HEK293 (cell line): Measurements from ENCODE around the gene HOXA4.

Experiments
- BCL11A ChIP-seq: fragments of 450-650 bp; formaldehyde crosslinking; IDR thresholded peaks from 2 replicates; pipeline ENCODE4 v1.5.1; 2016; ENCODE audit warnings: low read depth, missing biosample characterization, missing genetic modification characterization
- HOXA7 ChIP-seq: sonication (generic); formaldehyde crosslinking; IDR thresholded peaks from 2 replicates; pipeline ENCODE4 v1.8.1; 2022; ENCODE audit warnings: missing genetic modification reagents, borderline replicate concordance
- IKZF3 ChIP-seq: fragments of 450-650 bp; IDR thresholded peaks from 2 replicates; pipeline ENCODE4 v1.5.0; 2018; ENCODE audit warnings: missing biosample characterization, mild to moderate bottlenecking, missing genetic modification characterization, moderate library complexity
- MZF1 ChIP-seq: fragments of 450-650 bp; formaldehyde crosslinking; IDR thresholded peaks from 2 replicates; pipeline ENCODE4 v1.5.1; 2017; ENCODE audit warnings: missing biosample characterization, missing genetic modification characterization, borderline replicate concordance
- OSR2 ChIP-seq: fragments of 450-650 bp; formaldehyde crosslinking; IDR thresholded peaks from 2 replicates; pipeline ENCODE4 v1.5.1; 2016; ENCODE audit warnings: missing biosample characterization, missing genetic modification characterization
- SCRT2 ChIP-seq: fragments of 450-650 bp; formaldehyde crosslinking; IDR thresholded peaks from 2 replicates; pipeline ENCODE4 v1.5.1; 2016; ENCODE audit warnings: missing biosample characterization, missing genetic modification characterization
- SP2 ChIP-seq: fragments of 450-650 bp; formaldehyde crosslinking; IDR thresholded peaks from 2 replicates; pipeline ENCODE4 v1.5.1; 2016; ENCODE audit warnings: missing biosample characterization, missing genetic modification characterization
- YY1 ChIP-seq: fragments of 450-650 bp; formaldehyde crosslinking; IDR thresholded peaks from 2 replicates; pipeline ENCODE4 v1.5.1; 2018; ENCODE audit warnings: missing biosample characterization, missing genetic modification characterization
- ZBTB17 ChIP-seq: fragments of 450-650 bp; formaldehyde crosslinking; IDR thresholded peaks from 2 replicates; pipeline ENCODE4 v1.5.1; 2016; ENCODE audit warnings: missing biosample characterization, missing genetic modification characterization
- ZNF10 ChIP-seq: fragments of 450-650 bp; formaldehyde crosslinking; IDR thresholded peaks from 2 replicates; pipeline ENCODE4 v1.5.1; 2017; ENCODE audit warnings: missing biosample characterization, missing genetic modification characterization
- ZNF121 ChIP-seq: fragments of 450-650 bp; formaldehyde crosslinking; IDR thresholded peaks from 2 replicates; pipeline ENCODE4 v1.5.1; 2016; ENCODE audit warnings: missing biosample characterization, missing genetic modification characterization
- ZNF132 ChIP-seq: fragments of 450-650 bp; formaldehyde crosslinking; IDR thresholded peaks from 2 replicates; pipeline ENCODE4 v1.5.1; 2017; ENCODE audit warnings: missing biosample characterization, missing genetic modification characterization, borderline replicate concordance
- ZNF175 ChIP-seq: fragments of 450-650 bp; formaldehyde crosslinking; IDR thresholded peaks from 2 replicates; pipeline ENCODE4 v1.5.1; 2016; ENCODE audit warnings: missing biosample characterization, missing genetic modification characterization
- ZNF202 ChIP-seq: fragments of 450-650 bp; formaldehyde crosslinking; IDR thresholded peaks from 2 replicates; pipeline ENCODE4 v1.5.1; 2016; ENCODE audit warnings: missing biosample characterization, missing genetic modification characterization, borderline replicate concordance
- ZNF239 ChIP-seq: fragments of 450-650 bp; formaldehyde crosslinking; IDR thresholded peaks from 2 replicates; pipeline ENCODE4 v1.5.1; 2016; ENCODE audit warnings: missing biosample characterization, missing genetic modification characterization
- ZNF335 ChIP-seq: fragments of 450-650 bp; formaldehyde crosslinking; conservative IDR thresholded peaks from 2 replicates; pipeline ENCODE4 v1.5.1; 2016; ENCODE audit warnings: missing biosample characterization, missing genetic modification characterization
- ZNF366 ChIP-seq: fragments of 450-650 bp; formaldehyde crosslinking; conservative IDR thresholded peaks from 2 replicates; pipeline ENCODE4 v1.5.1; 2016; ENCODE audit warnings: missing biosample characterization, missing genetic modification characterization
- ZNF404 ChIP-seq: fragments of 450-650 bp; formaldehyde crosslinking; IDR thresholded peaks from 2 replicates; pipeline ENCODE4 v1.5.1; 2017; ENCODE audit warnings: missing biosample characterization, missing genetic modification characterization
- ZNF501 ChIP-seq: fragments of 450-650 bp; formaldehyde crosslinking; IDR thresholded peaks from 2 replicates; pipeline ENCODE4 v1.5.1; 2016; ENCODE audit warnings: missing biosample characterization, missing genetic modification characterization
- ZNF600 ChIP-seq: fragments of 450-650 bp; formaldehyde crosslinking; IDR thresholded peaks from 2 replicates; pipeline ENCODE4 v1.5.1; 2016; ENCODE audit warnings: missing biosample characterization, missing genetic modification characterization
- ZSCAN16 ChIP-seq: fragments of 450-650 bp; formaldehyde crosslinking; IDR thresholded peaks from 2 replicates; pipeline ENCODE4 v1.5.1; 2016; ENCODE audit warnings: missing biosample characterization, missing genetic modification characterization
- TF ChIP-seq, protein P1 (sequence below): fragments of 450-650 bp; formaldehyde crosslinking; IDR thresholded peaks from 2 replicates; pipeline ENCODE4 v1.5.1; 2017; ENCODE audit warnings: missing biosample characterization, missing genetic modification characterization
- TF ChIP-seq, protein P2 (sequence below): fragments of 450-650 bp; formaldehyde crosslinking; IDR thresholded peaks from 2 replicates; pipeline ENCODE4 v1.5.1; 2016; ENCODE audit warnings: missing biosample characterization, missing genetic modification characterization, borderline replicate concordance
- TF ChIP-seq, protein P3 (sequence below): fragments of 450-650 bp; IDR thresholded peaks from 2 replicates; pipeline ENCODE4 v1.5.1; 2018; ENCODE audit warnings: missing biosample characterization, missing genetic modification characterization
- TF ChIP-seq, protein P4 (sequence below): fragments of 450-650 bp; formaldehyde crosslinking; IDR thresholded peaks from 2 replicates; pipeline ENCODE4 v1.5.1; 2016; ENCODE audit warnings: missing biosample characterization, missing genetic modification characterization
- TF ChIP-seq, protein P5 (sequence below): fragments of 450-650 bp; formaldehyde crosslinking; IDR thresholded peaks from 2 replicates; pipeline ENCODE4 v1.5.1; 2016; ENCODE audit warnings: missing biosample characterization, missing genetic modification characterization, borderline replicate concordance

Gene HOXA4

DNA sequence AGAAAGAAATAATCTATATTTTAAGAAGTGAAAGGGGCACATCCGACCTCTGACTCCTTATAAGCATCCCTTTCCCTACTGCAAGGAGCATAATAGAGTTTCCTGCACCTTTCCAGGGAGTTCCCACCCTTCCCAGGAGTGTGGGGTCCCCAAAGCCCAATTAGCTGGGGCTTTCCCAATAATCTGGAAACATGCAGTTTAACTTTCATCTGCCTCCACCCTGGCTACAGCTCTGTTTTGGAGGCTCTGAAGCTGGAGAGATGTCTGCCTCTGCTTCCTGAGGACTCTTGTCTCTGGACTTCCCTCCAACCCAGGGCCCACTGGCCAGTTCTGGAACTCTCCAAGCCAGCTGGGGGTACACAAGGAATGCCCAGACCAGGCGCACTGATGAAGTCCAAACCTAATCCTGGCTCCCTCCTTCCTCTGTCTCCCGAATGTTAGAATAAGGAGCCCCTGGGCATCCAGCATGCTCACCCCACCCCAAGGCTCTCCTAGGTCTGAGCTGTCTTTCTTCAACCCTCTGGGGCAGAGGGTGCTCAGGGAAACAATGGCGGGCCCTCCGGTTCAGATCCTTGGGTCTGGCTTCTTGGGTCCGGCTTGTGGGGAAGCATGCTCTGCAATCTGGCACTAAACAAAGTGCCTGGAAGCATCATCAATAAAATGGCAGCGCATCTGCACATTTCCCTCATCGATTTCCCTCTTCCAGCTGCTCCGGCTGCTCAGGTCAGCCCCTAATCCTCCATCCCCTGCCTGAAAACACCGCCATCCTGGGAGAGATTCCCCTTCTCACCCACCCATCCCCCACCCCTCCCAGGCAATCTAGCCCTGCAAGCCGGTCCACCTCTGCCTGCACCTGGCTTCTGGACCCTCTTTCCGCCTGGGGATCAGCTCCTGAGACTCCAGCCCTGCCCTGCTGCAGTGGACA, 13.3 kb downstream of the HOXA4 start (continued):
- TF ChIP-seq, protein P1, sequence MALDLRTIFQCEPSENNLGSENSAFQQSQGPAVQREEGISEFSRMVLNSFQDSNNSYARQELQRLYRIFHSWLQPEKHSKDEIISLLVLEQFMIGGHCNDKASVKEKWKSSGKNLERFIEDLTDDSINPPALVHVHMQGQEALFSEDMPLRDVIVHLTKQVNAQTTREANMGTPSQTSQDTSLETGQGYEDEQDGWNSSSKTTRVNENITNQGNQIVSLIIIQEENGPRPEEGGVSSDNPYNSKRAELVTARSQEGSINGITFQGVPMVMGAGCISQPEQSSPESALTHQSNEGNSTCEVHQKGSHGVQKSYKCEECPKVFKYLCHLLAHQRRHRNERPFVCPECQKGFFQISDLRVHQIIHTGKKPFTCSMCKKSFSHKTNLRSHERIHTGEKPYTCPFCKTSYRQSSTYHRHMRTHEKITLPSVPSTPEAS (tag by site-specific recombination) = no peak
- TF ChIP-seq ZNF600 (tag by site-specific recombination) = peak; percentile 88
- TF ChIP-seq ZNF366 (tag by site-specific recombination) = no peak
- TF ChIP-seq SP2 (tag by site-specific recombination) = no peak
- no peak for TF ChIP-seq HOXA7
- TF ChIP-seq ZNF132 (tag by site-specific recombination) = no peak
- 0 out of 2 replicates have a peak, but pooled peaks have one; percentile 14 for TF ChIP-seq YY1 (tag by site-specific recombination)
- TF ChIP-seq SCRT2 = no peak
- peak; percentile 31; the same call in 1 of the 2 replicates for TF ChIP-seq ZNF335 (tag by site-specific recombination)
- TF ChIP-seq, protein P2, sequence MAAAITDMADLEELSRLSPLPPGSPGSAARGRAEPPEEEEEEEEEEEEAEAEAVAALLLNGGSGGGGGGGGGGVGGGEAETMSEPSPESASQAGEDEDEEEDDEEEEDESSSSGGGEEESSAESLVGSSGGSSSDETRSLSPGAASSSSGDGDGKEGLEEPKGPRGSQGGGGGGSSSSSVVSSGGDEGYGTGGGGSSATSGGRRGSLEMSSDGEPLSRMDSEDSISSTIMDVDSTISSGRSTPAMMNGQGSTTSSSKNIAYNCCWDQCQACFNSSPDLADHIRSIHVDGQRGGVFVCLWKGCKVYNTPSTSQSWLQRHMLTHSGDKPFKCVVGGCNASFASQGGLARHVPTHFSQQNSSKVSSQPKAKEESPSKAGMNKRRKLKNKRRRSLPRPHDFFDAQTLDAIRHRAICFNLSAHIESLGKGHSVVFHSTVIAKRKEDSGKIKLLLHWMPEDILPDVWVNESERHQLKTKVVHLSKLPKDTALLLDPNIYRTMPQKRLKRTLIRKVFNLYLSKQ (tag by site-specific recombination) = no peak
- TF ChIP-seq BCL11A = no peak
- no peak for TF ChIP-seq ZSCAN16 (tag by site-specific recombination)
- TF ChIP-seq ZNF202 (tag by site-specific recombination) = no peak
- peak; percentile 40; the same call in 1 of the 2 replicates for TF ChIP-seq IKZF3 (tag by site-specific recombination)
- TF ChIP-seq, protein P3, sequence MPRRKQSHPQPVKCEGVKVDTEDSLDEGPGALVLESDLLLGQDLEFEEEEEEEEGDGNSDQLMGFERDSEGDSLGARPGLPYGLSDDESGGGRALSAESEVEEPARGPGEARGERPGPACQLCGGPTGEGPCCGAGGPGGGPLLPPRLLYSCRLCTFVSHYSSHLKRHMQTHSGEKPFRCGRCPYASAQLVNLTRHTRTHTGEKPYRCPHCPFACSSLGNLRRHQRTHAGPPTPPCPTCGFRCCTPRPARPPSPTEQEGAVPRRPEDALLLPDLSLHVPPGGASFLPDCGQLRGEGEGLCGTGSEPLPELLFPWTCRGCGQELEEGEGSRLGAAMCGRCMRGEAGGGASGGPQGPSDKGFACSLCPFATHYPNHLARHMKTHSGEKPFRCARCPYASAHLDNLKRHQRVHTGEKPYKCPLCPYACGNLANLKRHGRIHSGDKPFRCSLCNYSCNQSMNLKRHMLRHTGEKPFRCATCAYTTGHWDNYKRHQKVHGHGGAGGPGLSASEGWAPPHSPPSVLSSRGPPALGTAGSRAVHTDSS (tag by site-specific recombination) = no peak
- no peak for TF ChIP-seq MZF1
- no peak for TF ChIP-seq ZNF239 (tag by site-specific recombination)
- TF ChIP-seq, protein P4, sequence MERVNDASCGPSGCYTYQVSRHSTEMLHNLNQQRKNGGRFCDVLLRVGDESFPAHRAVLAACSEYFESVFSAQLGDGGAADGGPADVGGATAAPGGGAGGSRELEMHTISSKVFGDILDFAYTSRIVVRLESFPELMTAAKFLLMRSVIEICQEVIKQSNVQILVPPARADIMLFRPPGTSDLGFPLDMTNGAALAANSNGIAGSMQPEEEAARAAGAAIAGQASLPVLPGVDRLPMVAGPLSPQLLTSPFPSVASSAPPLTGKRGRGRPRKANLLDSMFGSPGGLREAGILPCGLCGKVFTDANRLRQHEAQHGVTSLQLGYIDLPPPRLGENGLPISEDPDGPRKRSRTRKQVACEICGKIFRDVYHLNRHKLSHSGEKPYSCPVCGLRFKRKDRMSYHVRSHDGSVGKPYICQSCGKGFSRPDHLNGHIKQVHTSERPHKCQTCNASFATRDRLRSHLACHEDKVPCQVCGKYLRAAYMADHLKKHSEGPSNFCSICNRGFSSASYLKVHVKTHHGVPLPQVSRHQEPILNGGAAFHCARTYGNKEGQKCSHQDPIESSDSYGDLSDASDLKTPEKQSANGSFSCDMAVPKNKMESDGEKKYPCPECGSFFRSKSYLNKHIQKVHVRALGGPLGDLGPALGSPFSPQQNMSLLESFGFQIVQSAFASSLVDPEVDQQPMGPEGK = 0 out of 2 replicates have a peak, but pooled peaks have one; percentile 3
- TF ChIP-seq ZNF10 (tag by site-specific recombination) = no peak
- TF ChIP-seq, protein P5, sequence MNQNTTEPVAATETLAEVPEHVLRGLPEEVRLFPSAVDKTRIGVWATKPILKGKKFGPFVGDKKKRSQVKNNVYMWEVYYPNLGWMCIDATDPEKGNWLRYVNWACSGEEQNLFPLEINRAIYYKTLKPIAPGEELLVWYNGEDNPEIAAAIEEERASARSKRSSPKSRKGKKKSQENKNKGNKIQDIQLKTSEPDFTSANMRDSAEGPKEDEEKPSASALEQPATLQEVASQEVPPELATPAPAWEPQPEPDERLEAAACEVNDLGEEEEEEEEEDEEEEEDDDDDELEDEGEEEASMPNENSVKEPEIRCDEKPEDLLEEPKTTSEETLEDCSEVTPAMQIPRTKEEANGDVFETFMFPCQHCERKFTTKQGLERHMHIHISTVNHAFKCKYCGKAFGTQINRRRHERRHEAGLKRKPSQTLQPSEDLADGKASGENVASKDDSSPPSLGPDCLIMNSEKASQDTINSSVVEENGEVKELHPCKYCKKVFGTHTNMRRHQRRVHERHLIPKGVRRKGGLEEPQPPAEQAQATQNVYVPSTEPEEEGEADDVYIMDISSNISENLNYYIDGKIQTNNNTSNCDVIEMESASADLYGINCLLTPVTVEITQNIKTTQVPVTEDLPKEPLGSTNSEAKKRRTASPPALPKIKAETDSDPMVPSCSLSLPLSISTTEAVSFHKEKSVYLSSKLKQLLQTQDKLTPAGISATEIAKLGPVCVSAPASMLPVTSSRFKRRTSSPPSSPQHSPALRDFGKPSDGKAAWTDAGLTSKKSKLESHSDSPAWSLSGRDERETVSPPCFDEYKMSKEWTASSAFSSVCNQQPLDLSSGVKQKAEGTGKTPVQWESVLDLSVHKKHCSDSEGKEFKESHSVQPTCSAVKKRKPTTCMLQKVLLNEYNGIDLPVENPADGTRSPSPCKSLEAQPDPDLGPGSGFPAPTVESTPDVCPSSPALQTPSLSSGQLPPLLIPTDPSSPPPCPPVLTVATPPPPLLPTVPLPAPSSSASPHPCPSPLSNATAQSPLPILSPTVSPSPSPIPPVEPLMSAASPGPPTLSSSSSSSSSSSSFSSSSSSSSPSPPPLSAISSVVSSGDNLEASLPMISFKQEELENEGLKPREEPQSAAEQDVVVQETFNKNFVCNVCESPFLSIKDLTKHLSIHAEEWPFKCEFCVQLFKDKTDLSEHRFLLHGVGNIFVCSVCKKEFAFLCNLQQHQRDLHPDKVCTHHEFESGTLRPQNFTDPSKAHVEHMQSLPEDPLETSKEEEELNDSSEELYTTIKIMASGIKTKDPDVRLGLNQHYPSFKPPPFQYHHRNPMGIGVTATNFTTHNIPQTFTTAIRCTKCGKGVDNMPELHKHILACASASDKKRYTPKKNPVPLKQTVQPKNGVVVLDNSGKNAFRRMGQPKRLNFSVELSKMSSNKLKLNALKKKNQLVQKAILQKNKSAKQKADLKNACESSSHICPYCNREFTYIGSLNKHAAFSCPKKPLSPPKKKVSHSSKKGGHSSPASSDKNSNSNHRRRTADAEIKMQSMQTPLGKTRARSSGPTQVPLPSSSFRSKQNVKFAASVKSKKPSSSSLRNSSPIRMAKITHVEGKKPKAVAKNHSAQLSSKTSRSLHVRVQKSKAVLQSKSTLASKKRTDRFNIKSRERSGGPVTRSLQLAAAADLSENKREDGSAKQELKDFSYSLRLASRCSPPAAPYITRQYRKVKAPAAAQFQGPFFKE (tag by site-specific recombination) = no peak
- TF ChIP-seq OSR2 = no peak
- TF ChIP-seq ZNF501 (tag by site-specific recombination) = no peak
- TF ChIP-seq ZBTB17 (tag by site-specific recombination) = peak; percentile 23; the same call in 1 of the 2 replicates
- peak; percentile 91 for TF ChIP-seq ZNF121 (tag by site-specific recombination)
- no peak for TF ChIP-seq ZNF404 (tag by site-specific recombination)
- TF ChIP-seq ZNF175 (tag by site-specific recombination) = no peak
